Measurements from ENCODE around the gene STYX. TPM values are rescaled to one million over a fixed set of nuclear protein-coding genes. Genes with fewer than 3 reads are reported as not detected.

The STYX gene
- total RNA-seq, 1 experiment from 2014 or later = 24.4 TPM

- Mint-ChIP-seq H3K27ac (ENCODE audit: unreplicated experiment) (no peak overlapping the region), H3K27me3 (ENCODE audit: insufficient read depth, unreplicated experiment) (no peaks in the 10 kb centered on the region), H3K4me3 (ENCODE audit: unreplicated experiment) (no peak overlapping the region), H3K9me3 (ENCODE audit: unreplicated experiment) (no peaks in the 10 kb centered on the region), H3K4me1 (ENCODE audit: low read depth, unreplicated experiment) (peaks cover 42% of the 10 kb centered on the region), H3K36me3 (ENCODE audit: insufficient read depth, unreplicated experiment) (no peaks in the 10 kb centered on the region)
- intact Hi-C loops (cut with micrococcal nuclease; ENCODE audit: unreplicated experiment) = loop anchor here (10.0 kb wide), 1 partner anchor 136 kb away; the partner anchor contains the start of genes GPR137C and TXNDC16
- H3K9me3 ChIP-seq = no peaks in the 10 kb centered on the region
- CTCF ChIA-PET = interaction anchor here (0.6 kb wide), 1 partner anchor 116 kb away, joined by 3 read pairs; no protein-coding TSS in a partner anchor
- no peaks in the 10 kb centered on the region for H3K36me3 ChIP-seq (ENCODE audit: control insufficient read depth, insufficient read depth, low read length)
- H3K4me3 ChIP-seq (ENCODE audit: low read depth, low read length) = no peak overlapping the region
- peaks cover 9% of the 10 kb centered on the region; the same call in 1 of the 2 replicates for H3K4me1 ChIP-seq
- H3K27me3 ChIP-seq (replicated peaks; ENCODE audit: control insufficient read depth, insufficient read depth, low read length) = no peaks in the 10 kb centered on the region
- TF ChIP-seq CTCF (IDR thresholded peaks at IDR 0.05; ENCODE audit: insufficient read depth in 1 of 2, low read depth in 1 of 2, low read length in 1 of 2, severe bottlenecking in 1 of 2, unreplicated experiment in 1 of 2) = no peak
- POLR2A ChIA-PET = interaction anchor here (0.9 kb wide), 1 partner anchor 16 kb away, joined by 4 read pairs; the partner anchor contains the start of gene PSMC6
- BruUV-seq (replicated peaks) = no TSS peak
- DNase-seq = no peak
Measured at GRCh38 chr14:52690983-52691760, 38.8 kb upstream of the STYX start.

- DNase-seq = no peak
- CTCF ChIA-PET = interaction anchor here (1.2 kb wide), 1 partner anchor 49 kb away, joined by 3 read pairs; no protein-coding TSS in a partner anchor
- H3K4me3 ChIP-seq (ENCODE audit: low read depth, low read length) = no peak overlapping the region
- no peaks in the 10 kb centered on the region for H3K27me3 Mint-ChIP-seq (ENCODE audit: insufficient read depth, unreplicated experiment)
- H3K4me1 Mint-ChIP-seq (ENCODE audit: low read depth, unreplicated experiment) = peaks cover 38% of the 10 kb centered on the region
- peaks cover 9% of the 10 kb centered on the region; the same call in 1 of the 2 replicates for H3K4me1 ChIP-seq
- no peak for TF ChIP-seq CTCF (IDR thresholded peaks at IDR 0.05; ENCODE audit: insufficient read depth in 1 of 2, low read depth in 1 of 2, low read length in 1 of 2, severe bottlenecking in 1 of 2, unreplicated experiment in 1 of 2)
- no peaks in the 10 kb centered on the region for H3K36me3 Mint-ChIP-seq (ENCODE audit: insufficient read depth, unreplicated experiment)
- no peak overlapping the region for H3K27ac Mint-ChIP-seq (ENCODE audit: unreplicated experiment)
- no peaks in the 10 kb centered on the region for H3K36me3 ChIP-seq (ENCODE audit: control insufficient read depth, insufficient read depth, low read length)
- H3K4me3 Mint-ChIP-seq (ENCODE audit: unreplicated experiment) = no peak overlapping the region
- no peaks in the 10 kb centered on the region for H3K9me3 Mint-ChIP-seq (ENCODE audit: unreplicated experiment)
- H3K27me3 ChIP-seq (replicated peaks; ENCODE audit: control insufficient read depth, insufficient read depth, low read length) = no peaks in the 10 kb centered on the region
- no TSS peak for BruUV-seq (replicated peaks)
- no peaks in the 10 kb centered on the region for H3K9me3 ChIP-seq
- POLR2A ChIA-PET = interaction anchor here (0.9 kb wide), 1 partner anchor 15 kb away, joined by 4 read pairs; the partner anchor contains the start of gene PSMC6
- intact Hi-C loops (cut with micrococcal nuclease; ENCODE audit: unreplicated experiment) = loop anchor here (10.0 kb wide), 1 partner anchor 138 kb away; the partner anchor contains the start of genes GPR137C and TXNDC16
Measured at GRCh38 chr14:52692248-52692962, 37.6 kb upstream of the STYX start.

GRCh38 chr14:52693036-52693435 lies 36.9 kb upstream of the STYX start:
- POLR2A ChIA-PET = no interaction called here
- no peak for TF ChIP-seq CTCF (IDR thresholded peaks at IDR 0.05; ENCODE audit: insufficient read depth in 1 of 2, low read depth in 1 of 2, low read length in 1 of 2, severe bottlenecking in 1 of 2, unreplicated experiment in 1 of 2)

More at GRCh38 chr14:52693036-52693435, 36.9 kb upstream of the STYX start:
- Mint-ChIP-seq H3K9me3 (ENCODE audit: unreplicated experiment) (no peaks in the 10 kb centered on the region), H3K27ac (ENCODE audit: unreplicated experiment) (no peak overlapping the region), H3K36me3 (ENCODE audit: insufficient read depth, unreplicated experiment) (no peaks in the 10 kb centered on the region), H3K4me1 (ENCODE audit: low read depth, unreplicated experiment) (peaks cover 41% of the 10 kb centered on the region), H3K4me3 (ENCODE audit: unreplicated experiment) (no peak overlapping the region), H3K27me3 (ENCODE audit: insufficient read depth, unreplicated experiment) (no peaks in the 10 kb centered on the region)
- BruUV-seq (replicated peaks) = no TSS peak
- no peak for DNase-seq
- Histone ChIP-seq H3K4me3 (ENCODE audit: low read depth, low read length) (no peak overlapping the region), H3K27me3 (replicated peaks; ENCODE audit: control insufficient read depth, insufficient read depth, low read length) (no peaks in the 10 kb centered on the region), H3K4me1 (peaks cover 13% of the 10 kb centered on the region), H3K9me3 (no peaks in the 10 kb centered on the region), H3K36me3 (ENCODE audit: control insufficient read depth, insufficient read depth, low read length) (no peaks in the 10 kb centered on the region)
- intact Hi-C loops (cut with micrococcal nuclease; ENCODE audit: unreplicated experiment) = loop anchor here (10.0 kb wide), 1 partner anchor 138 kb away; the partner anchor contains the start of genes GPR137C and TXNDC16
- CTCF ChIA-PET = no interaction called here
